ENCODE measurements around the gene ERICH6B.

The ERICH6B gene

GRCh38 chr13:45510672-45511071 is 104.9 kb downstream of the ERICH6B start:
- FAIRE-seq (no peak), DNase-seq (ENCODE audit: extremely low spot score, insufficient read length, low read depth) (no peak)

GRCh38 chr13:45508776-45509175 is 106.8 kb downstream of the ERICH6B start:
- FAIRE-seq (no peak), DNase-seq (ENCODE audit: extremely low spot score, insufficient read length, low read depth) (no peak)

GRCh38 chr13:45506811-45507210 is 108.7 kb downstream of the ERICH6B start:
- no peak for DNase-seq (ENCODE audit: extremely low spot score, insufficient read length, low read depth)
- no peak for FAIRE-seq

GRCh38 chr13:45503658-45504057 is 111.9 kb downstream of the ERICH6B start:
- no peak for DNase-seq (ENCODE audit: extremely low spot score, insufficient read length, low read depth)
- no peak for FAIRE-seq

- FAIRE-seq (no peak), DNase-seq (ENCODE audit: extremely low spot score, insufficient read length, low read depth) (no peak)
These were observed 114.4 kb downstream of the ERICH6B start for GRCh38 chr13:45501175-45501526.

- FAIRE-seq = no peak
- DNase-seq (ENCODE audit: extremely low spot score, insufficient read length, low read depth) = no peak
These were observed 114.9 kb downstream of the ERICH6B start for GRCh38 chr13:45500492-45501174.

GRCh38 chr13:45496942-45497341 is 118.6 kb downstream of the ERICH6B start:
- DNase-seq (ENCODE audit: extremely low spot score, insufficient read length, low read depth) = no peak
- no peak for FAIRE-seq

- DNase-seq (ENCODE audit: extremely low spot score, insufficient read length, low read depth) (no peak), FAIRE-seq (no peak)
These were observed 123.0 kb downstream of the ERICH6B start for GRCh38 chr13:45492538-45492937.

Measured in GM18507 (cell line).